Measurements from ENCODE around the gene WDFY2. TPM values are rescaled to one million over a fixed set of nuclear protein-coding genes. Genes with fewer than 3 reads are reported as not detected.
A peak's percentile ranks its signal among the peaks of the same experiment; 100 is the strongest.

Gene WDFY2
- total RNA-seq, 1 donor from 2014 or later: 4.5 TPM

- no peaks in the 10 kb centered on the region for H3K36me3 ChIP-seq
- TF ChIP-seq CTCF (IDR thresholded peaks at IDR 0.05; ENCODE audit: borderline replicate concordance): no peak
- H3K27ac ChIP-seq (replicated peaks): peak overlapping the region; percentile 100
- H3K9me3 ChIP-seq (replicated peaks): no peaks in the 10 kb centered on the region
- H3K27me3 ChIP-seq (ENCODE audit: low read depth): no peaks in the 10 kb centered on the region
- peaks cover 67% of the 10 kb centered on the region for H3K4me1 ChIP-seq
- intact Hi-C loops (cut with micrococcal nuclease): no loop called here
- peak overlapping the region; percentile 89 for H3K4me3 ChIP-seq
- DNase-seq: no peak
Observed at GRCh38 chr13:51804295-51805172, 220.3 kb downstream of the WDFY2 start.

- Histone ChIP-seq H3K4me1 (peaks cover 66% of the 10 kb centered on the region), H3K9me3 (replicated peaks) (no peaks in the 10 kb centered on the region), H3K27ac (replicated peaks) (peak overlapping the region; percentile 100), H3K4me3 (peak overlapping the region; percentile 89), H3K36me3 (no peaks in the 10 kb centered on the region), H3K27me3 (ENCODE audit: low read depth) (no peaks in the 10 kb centered on the region)
- no peak for TF ChIP-seq CTCF (IDR thresholded peaks at IDR 0.05; ENCODE audit: borderline replicate concordance)
- intact Hi-C loops (cut with micrococcal nuclease): no loop called here
- no peak for DNase-seq
Observed at GRCh38 chr13:51805313-51805712, 221.1 kb downstream of the WDFY2 start.

GRCh38 chr13:51805925-51806324 is 221.7 kb downstream of the WDFY2 start:
- Histone ChIP-seq H3K4me3 (no peak overlapping the region), H3K9me3 (replicated peaks) (no peaks in the 10 kb centered on the region), H3K27ac (replicated peaks) (peak overlapping the region; percentile 100), H3K27me3 (ENCODE audit: low read depth) (no peaks in the 10 kb centered on the region), H3K36me3 (no peaks in the 10 kb centered on the region), H3K4me1 (peaks cover 60% of the 10 kb centered on the region)
- DNase-seq: no peak
- no peak for TF ChIP-seq CTCF (IDR thresholded peaks at IDR 0.05; ENCODE audit: borderline replicate concordance)
- intact Hi-C loops (cut with micrococcal nuclease): no loop called here

- peak overlapping the region; percentile 100 for H3K27ac ChIP-seq (replicated peaks)
- no peaks in the 10 kb centered on the region for H3K36me3 ChIP-seq
- H3K4me1 ChIP-seq: peaks cover 53% of the 10 kb centered on the region
- no peaks in the 10 kb centered on the region for H3K27me3 ChIP-seq (ENCODE audit: low read depth)
- TF ChIP-seq CTCF (IDR thresholded peaks at IDR 0.05; ENCODE audit: borderline replicate concordance): no peak
- intact Hi-C loops (cut with micrococcal nuclease): no loop called here
- no peaks in the 10 kb centered on the region for H3K9me3 ChIP-seq (replicated peaks)
- no peak overlapping the region for H3K4me3 ChIP-seq
- DNase-seq: no peak
Observed at GRCh38 chr13:51806566-51806965, 222.3 kb downstream of the WDFY2 start.

GRCh38 chr13:51807041-51807440 is 222.8 kb downstream of the WDFY2 start:
- intact Hi-C loops (cut with micrococcal nuclease): no loop called here
- H3K36me3 ChIP-seq: no peaks in the 10 kb centered on the region
- peaks cover 48% of the 10 kb centered on the region for H3K4me1 ChIP-seq
- no peak for TF ChIP-seq CTCF (IDR thresholded peaks at IDR 0.05; ENCODE audit: borderline replicate concordance)
- peak overlapping the region; percentile 100 for H3K27ac ChIP-seq (replicated peaks)
- H3K4me3 ChIP-seq: no peak overlapping the region
- no peak for DNase-seq
- H3K9me3 ChIP-seq (replicated peaks): no peaks in the 10 kb centered on the region
- no peaks in the 10 kb centered on the region for H3K27me3 ChIP-seq (ENCODE audit: low read depth)

Data from left ventricle myocardium inferior (tissue), 1 donor.